IMR-90 (cell line): Measurements from ENCODE around the gene MEGF9. TPM values are rescaled to one million over a fixed set of nuclear protein-coding genes. Genes with fewer than 3 reads are reported as not detected.

Source experiments
- ATAC-seq: fragments of 200-7000 bp; cut with Tn5 transposase; 2 replicates; pipeline ENCODE4 v1.9.1; 2020; ENCODE audit warnings: low read depth, mild to moderate bottlenecking, moderate library complexity
- BruUV-seq: library from RNA; stranded (reverse); fragments of 400-500 nt; replicated peaks from 2 replicates; lab custom pipeline; 2021; lab: Mats Ljungman, UMichigan
- CTCF ChIA-PET: fragments of 300-600 bp; formaldehyde crosslinking; extraction: SDS; loops from one replicate; lab custom pipeline; 2021; ENCODE audit warnings: antibody characterized with exemption; lab: Yijun Ruan, JAX
- POLR2A ChIA-PET: fragments of 300-600 bp; sonication (Branson Sonifier 250); formaldehyde crosslinking; loops from one replicate; lab custom pipeline; 2022; ENCODE audit warnings: antibody characterized with exemption; ENCODE audit not compliant: unreplicated experiment; lab: Charles Lee
- DNase-seq: peaks from one replicate; pipeline ENCODE4 v3.0.0; 2013
- H2AFZ ChIP-seq: replicated peaks from 2 replicates; pipeline ENCODE3; 2013; ENCODE audit warnings: low read length, mild to moderate bottlenecking; ENCODE audit not compliant: poor library complexity
- H2AK5ac ChIP-seq: 2 replicates; pipeline ENCODE4 v1.6.1; 2013; ENCODE audit warnings: low read depth, low read length, inconsistent platforms
- H2AK9ac ChIP-seq: replicated peaks from 2 replicates; pipeline ENCODE3; 2013; ENCODE audit warnings: mild to moderate bottlenecking, low read depth, low read length, moderate library complexity; ENCODE audit not compliant: poor library complexity
- H2BK120ac ChIP-seq: 2 replicates; pipeline ENCODE4 v1.6.1; 2013; ENCODE audit warnings: low read depth, low read length, inconsistent platforms
- H2BK15ac ChIP-seq: 3 replicates; pipeline ENCODE4 v1.6.1; 2013; ENCODE audit warnings: low read depth, low read length, inconsistent platforms
- H2BK20ac ChIP-seq: 2 replicates; pipeline ENCODE4 v1.6.1; 2013; ENCODE audit warnings: low read depth, mild to moderate bottlenecking, inconsistent platforms, low read length, moderate library complexity
- H2BK5ac ChIP-seq: 2 replicates; pipeline ENCODE4 v1.6.1; 2013; ENCODE audit warnings: mild to moderate bottlenecking, low read depth, low read length, inconsistent platforms; ENCODE audit not compliant: poor library complexity, severe bottlenecking
- H3K14ac ChIP-seq: replicated peaks from 2 replicates; pipeline ENCODE4 v1.6.1; 2013; ENCODE audit warnings: low read depth, low read length, inconsistent platforms
- H3K18ac ChIP-seq: 2 replicates; pipeline ENCODE4 v1.6.1; 2013; ENCODE audit warnings: low read depth, low read length, control low read depth
- H3K23ac ChIP-seq: 2 replicates; pipeline ENCODE4 v1.6.1; 2013; ENCODE audit warnings: low read depth, low read length, inconsistent platforms
- H3K27ac ChIP-seq: 2 replicates; pipeline ENCODE4 v1.5.1; 2013; ENCODE audit warnings: mild to moderate bottlenecking, control low read depth, low read length; ENCODE audit not compliant: insufficient read depth
- H3K27me3 ChIP-seq: 2 replicates; pipeline ENCODE4 v1.6.1; 2013; ENCODE audit warnings: low read length; ENCODE audit not compliant: control insufficient read depth, insufficient read depth
- H3K36me3 ChIP-seq: 2 replicates; pipeline ENCODE4 v1.6.1; 2013; ENCODE audit warnings: low read length, mixed read lengths; ENCODE audit not compliant: control insufficient read depth, insufficient read depth
- H3K4ac ChIP-seq: 2 replicates; pipeline ENCODE4 v1.6.1; 2013; ENCODE audit warnings: low read depth, low read length, inconsistent platforms
- H3K4me1 ChIP-seq: 2 replicates; pipeline ENCODE4 v1.6.1; 2013; ENCODE audit warnings: low read length, mixed read lengths; ENCODE audit not compliant: control insufficient read depth, insufficient read depth
- H3K4me2 ChIP-seq: 2 replicates; pipeline ENCODE4 v1.6.1; 2013; ENCODE audit warnings: low read depth, mild to moderate bottlenecking, control low read depth, low read length, moderate library complexity
- H3K4me3 ChIP-seq: 2 replicates; pipeline ENCODE4 v1.5.1; 2013; ENCODE audit warnings: low read depth, mild to moderate bottlenecking, control low read depth, low read length, moderate library complexity; ENCODE audit not compliant: insufficient read depth
- H3K56ac ChIP-seq: 2 replicates; pipeline ENCODE4 v1.6.1; 2013; ENCODE audit warnings: low read length, inconsistent platforms; ENCODE audit not compliant: insufficient read depth; ENCODE audit errors: extremely low read depth
- H3K79me1 ChIP-seq, 2 experiments: 2 replicates each; pipeline ENCODE4 v1.6.1; 2013; ENCODE audit warnings: low read length in 2 of 2, inconsistent platforms in 1 of 2, low read depth in 1 of 2
- H3K9ac ChIP-seq: 2 replicates; pipeline ENCODE4 v1.6.1; 2013; ENCODE audit warnings: low read depth, low read length, control low read depth
- H3K9me1 ChIP-seq: 2 replicates; pipeline ENCODE4 v1.6.1; 2013; ENCODE audit warnings: low read length, inconsistent platforms; ENCODE audit not compliant: insufficient read depth
- H3K9me3 ChIP-seq: 2 replicates; pipeline ENCODE4 v1.6.1; 2013; ENCODE audit warnings: low read length; ENCODE audit not compliant: control insufficient read depth, insufficient read depth
- H4K20me1 ChIP-seq: 2 replicates; pipeline ENCODE4 v1.6.1; 2013; ENCODE audit warnings: low read length, inconsistent platforms; ENCODE audit not compliant: insufficient read depth
- H4K5ac ChIP-seq: 2 replicates; pipeline ENCODE4 v1.6.1; 2013; ENCODE audit warnings: mild to moderate bottlenecking, low read depth, low read length, control low read depth
- H4K8ac ChIP-seq, 2 experiments: 2 replicates each; pipeline ENCODE4 v1.6.1; 2013; ENCODE audit warnings: low read depth in 2 of 2, low read length in 2 of 2, control low read depth in 1 of 2, inconsistent platforms in 1 of 2
- H4K91ac ChIP-seq: 2 replicates; pipeline ENCODE4 v1.6.1; 2013; ENCODE audit warnings: low read depth, low read length, inconsistent platforms; ENCODE audit not compliant: insufficient read depth
- CHD1 ChIP-seq: IDR thresholded peaks from 2 replicates; pipeline ENCODE4 v1.6.1; 2012; ENCODE audit warnings: low read depth, low read length, improper control_type of control experiment
- FOS ChIP-seq: fragments of 150-350 bp; IDR thresholded peaks from 2 replicates; pipeline ENCODE4 v1.6.1; 2016; ENCODE audit warnings: low read depth, low read length
- MAFK ChIP-seq: IDR thresholded peaks from 2 replicates; pipeline ENCODE4 v1.6.1; 2012; ENCODE audit warnings: low read depth, low read length, improper control_type of control experiment
- MXI1 ChIP-seq: IDR thresholded peaks from 2 replicates; pipeline ENCODE4 v1.6.1; 2012; ENCODE audit warnings: low read depth, mild to moderate bottlenecking, low read length, moderate library complexity, borderline replicate concordance
- NFE2L2 ChIP-seq: fragments of 150-350 bp; IDR thresholded peaks from 2 replicates; pipeline ENCODE4 v1.6.1; 2016; ENCODE audit warnings: low read depth, mild to moderate bottlenecking, low read length
- RAD21 ChIP-seq: IDR thresholded peaks from 2 replicates; pipeline ENCODE4 v1.6.1; 2012; ENCODE audit warnings: low read length, improper control_type of control experiment
- WGBS, 2 experiments: methylation state at CpG; one replicate each; pipeline versions ENCODE4 v1.1.5 to v1.1.7; 2013; ENCODE audit warnings: missing lambda C conversion rate in 2 of 2; ENCODE audit not compliant: insufficient read length in 1 of 2; ENCODE audit errors: extremely low coverage in 2 of 2; 5-methylcytosine and 5-hydroxymethylcytosine counted together
- dilution Hi-C: fragments of 300-500 bp; cut with HindIII; formaldehyde crosslinking; loops from one replicate; pipeline ENCODE4 v1.14.3; 2018; ENCODE audit warnings: low sequenced_read_pairs; ENCODE audit not compliant: unreplicated experiment
- in situ Hi-C: fragments of 300-500 bp; cut with MboI; formaldehyde crosslinking; loops from 3 replicates; pipeline ENCODE4 v1.14.3; 2019; ENCODE audit warnings: low sequenced_read_pairs, inconsistent platforms, mixed read lengths
- intact Hi-C: fragments of 100-400 bp; cut with micrococcal nuclease; formaldehyde crosslinking; loops from 2 replicates; pipeline ENCODE4 v1.10.0; 2022
- polyA plus RNA-seq, 3 experiments: library from polyadenylated mRNA; depleted of rRNA; stranded (reverse); fragments of >200 nt; gene quantifications; 2 replicates each; pipeline ENCODE4 v1.2.3, GENCODE V29; 2012; ENCODE audit warnings: low replicate concordance in 1 of 3
- total RNA-seq: library from RNA; depleted of rRNA; stranded (reverse); fragments of >200 nt; gene quantifications from 2 replicates; pipeline ENCODE4 v1.2.3, GENCODE V29; 2012
- TF ChIP-seq, protein P1 (sequence below): fragments of 150-350 bp; IDR thresholded peaks from 2 replicates; pipeline ENCODE4 v1.6.1; 2017; ENCODE audit warnings: mild to moderate bottlenecking, antibody characterized with exemption, low read length, low read depth
- TF ChIP-seq, protein P2 (sequence below): conservative IDR thresholded peaks from 2 replicates; pipeline ENCODE4 v1.5.1; 2012; ENCODE audit warnings: mild to moderate bottlenecking, low read depth, low read length, improper control_type of control experiment

MEGF9 gene
- total and polyA plus RNA-seq, 2 of the 4 experiments (the other 2 are of a cell fraction) = 3.4 TPM

DNA sequence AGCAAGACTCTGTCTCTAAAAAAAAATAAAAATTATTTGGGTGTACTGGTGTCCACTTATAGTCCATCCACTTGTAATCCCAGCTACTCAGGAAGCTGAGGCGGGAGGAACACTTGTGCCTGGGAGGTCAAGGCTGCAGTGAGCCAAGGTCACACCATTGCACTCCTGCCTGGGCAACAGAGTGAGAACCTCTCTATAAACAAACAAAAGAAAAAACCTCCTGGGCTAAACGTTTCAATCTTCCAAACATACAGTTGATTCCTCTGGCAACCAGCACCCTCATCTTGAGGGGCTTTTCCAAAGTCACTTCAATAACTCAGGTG lies 120.4 kb downstream of the MEGF9 start:
- Histone ChIP-seq H3K9me3 (0 out of 2 replicates have a peak, but pooled peaks cover 4% of the 10 kb centered on the region), H2BK5ac (no peak overlapping the region), H2BK120ac (no peak overlapping the region), H2AK9ac (no peak overlapping the region), H3K9ac (no peak overlapping the region), H4K5ac (no peak overlapping the region), H3K36me3 (no peaks in the 10 kb centered on the region), H3K14ac (no peak overlapping the region), H2BK20ac (no peak overlapping the region), H3K27me3 (no peaks in the 10 kb centered on the region), H2AK5ac (no peak overlapping the region), H3K9me1 (no peaks in the 10 kb centered on the region), H3K56ac (no peak overlapping the region), H3K23ac (no peak overlapping the region), H3K4me2 (no peak overlapping the region), H3K4me1 (no peaks in the 10 kb centered on the region), H3K4ac (no peak overlapping the region), H4K91ac (no peak overlapping the region), H4K20me1 (no peaks in the 10 kb centered on the region), H3K27ac (no peak overlapping the region), H4K8ac (no peak overlapping the region), H2BK15ac (no peak overlapping the region), H3K4me3 (no peak overlapping the region), H3K18ac (no peak overlapping the region), H3K79me1 (no peaks in the 10 kb centered on the region), H2AFZ (no peak overlapping the region)
- in situ Hi-C loops (no loop called here), dilution Hi-C loops (no loop called here), intact Hi-C loops (no loop called here)
- DNase-seq (no peak), ATAC-seq (no peak)
- no CpG with 5 or more reads among the region's 2 CpGs for WGBS, 2 experiments
- ChIA-PET CTCF (interaction anchor here (0.6 kb wide), 1 partner anchor 391 kb away, joined by 3 read pairs; no protein-coding TSS in a partner anchor), POLR2A (no interaction called here)
- BruUV-seq = no TSS peak
- TF ChIP-seq MXI1 (no peak), NFE2L2 (no peak), FOS (no peak), RAD21 (no peak), CHD1 (no peak), MAFK (no peak)
- TF ChIP-seq, protein P1, sequence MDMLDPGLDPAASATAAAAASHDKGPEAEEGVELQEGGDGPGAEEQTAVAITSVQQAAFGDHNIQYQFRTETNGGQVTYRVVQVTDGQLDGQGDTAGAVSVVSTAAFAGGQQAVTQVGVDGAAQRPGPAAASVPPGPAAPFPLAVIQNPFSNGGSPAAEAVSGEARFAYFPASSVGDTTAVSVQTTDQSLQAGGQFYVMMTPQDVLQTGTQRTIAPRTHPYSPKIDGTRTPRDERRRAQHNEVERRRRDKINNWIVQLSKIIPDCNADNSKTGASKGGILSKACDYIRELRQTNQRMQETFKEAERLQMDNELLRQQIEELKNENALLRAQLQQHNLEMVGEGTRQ = no peak
- TF ChIP-seq, protein P2, sequence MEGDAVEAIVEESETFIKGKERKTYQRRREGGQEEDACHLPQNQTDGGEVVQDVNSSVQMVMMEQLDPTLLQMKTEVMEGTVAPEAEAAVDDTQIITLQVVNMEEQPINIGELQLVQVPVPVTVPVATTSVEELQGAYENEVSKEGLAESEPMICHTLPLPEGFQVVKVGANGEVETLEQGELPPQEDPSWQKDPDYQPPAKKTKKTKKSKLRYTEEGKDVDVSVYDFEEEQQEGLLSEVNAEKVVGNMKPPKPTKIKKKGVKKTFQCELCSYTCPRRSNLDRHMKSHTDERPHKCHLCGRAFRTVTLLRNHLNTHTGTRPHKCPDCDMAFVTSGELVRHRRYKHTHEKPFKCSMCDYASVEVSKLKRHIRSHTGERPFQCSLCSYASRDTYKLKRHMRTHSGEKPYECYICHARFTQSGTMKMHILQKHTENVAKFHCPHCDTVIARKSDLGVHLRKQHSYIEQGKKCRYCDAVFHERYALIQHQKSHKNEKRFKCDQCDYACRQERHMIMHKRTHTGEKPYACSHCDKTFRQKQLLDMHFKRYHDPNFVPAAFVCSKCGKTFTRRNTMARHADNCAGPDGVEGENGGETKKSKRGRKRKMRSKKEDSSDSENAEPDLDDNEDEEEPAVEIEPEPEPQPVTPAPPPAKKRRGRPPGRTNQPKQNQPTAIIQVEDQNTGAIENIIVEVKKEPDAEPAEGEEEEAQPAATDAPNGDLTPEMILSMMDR = no peak
